Fibroblast of lung (primary cell): ENCODE data around the gene PHF20. TPM values are rescaled to one million over a fixed set of nuclear protein-coding genes. Genes with fewer than 3 reads are reported as not detected.

Source experiments
- DNase-seq, 2 donors: peaks; one replicate each; pipeline versions ENCODE4 v3.0.0 to v3.0.0-alpha.2; 2010; ENCODE audit warnings: low read depth in 2 of 2
- H2AFZ ChIP-seq: 2 replicates; pipeline ENCODE4 v1.5.1; 2012; ENCODE audit warnings: low read length, control low read depth, inconsistent platforms
- H3K27ac ChIP-seq: 2 replicates; pipeline ENCODE4 v1.5.1; 2011; ENCODE audit warnings: low read length, control low read depth; ENCODE audit not compliant: insufficient read depth
- H3K27me3 ChIP-seq: 2 replicates; pipeline ENCODE4 v1.5.1; 2011; ENCODE audit warnings: mild to moderate bottlenecking, low read length; ENCODE audit not compliant: control insufficient read depth, insufficient read depth
- H3K36me3 ChIP-seq: 2 replicates; pipeline ENCODE4 v1.5.1; 2011; ENCODE audit warnings: low read length; ENCODE audit not compliant: control insufficient read depth, insufficient read depth
- H3K4me1 ChIP-seq: 2 replicates; pipeline ENCODE4 v1.5.1; 2011; ENCODE audit warnings: low read length; ENCODE audit not compliant: control insufficient read depth, insufficient read depth; ENCODE audit errors: extremely low read depth
- H3K4me2 ChIP-seq: 2 replicates; pipeline ENCODE4 v1.5.1; 2011; ENCODE audit warnings: low read length, control low read depth; ENCODE audit not compliant: insufficient read depth; ENCODE audit errors: extremely low read depth
- H3K4me3 ChIP-seq, 4 experiments: fragments of 200-600 bp in 1 of 4; sonication (generic) in 1 of 4; replicated peaks in 1 of 4; 2 replicates each; pipeline ENCODE4 v1.5.1; 2011 to 2016; ENCODE audit warnings: low read length in 4 of 4, low read depth in 3 of 4, mild to moderate bottlenecking in 3 of 4, control low read depth in 2 of 4, inconsistent platforms in 1 of 4, mixed read lengths in 1 of 4; ENCODE audit not compliant: insufficient read depth in 1 of 4; ENCODE audit errors: control extremely low read depth in 1 of 4
- H3K79me2 ChIP-seq: 2 replicates; pipeline ENCODE4 v1.5.1; 2012; ENCODE audit warnings: mild to moderate bottlenecking, low read length, inconsistent platforms; ENCODE audit not compliant: control insufficient read depth, insufficient read depth
- H3K9ac ChIP-seq: 2 replicates; pipeline ENCODE4 v1.5.1; 2011; ENCODE audit warnings: mild to moderate bottlenecking, low read length, control low read depth; ENCODE audit not compliant: insufficient read depth
- H3K9me3 ChIP-seq: 2 replicates; pipeline ENCODE4 v1.5.1; 2012; ENCODE audit warnings: low read depth, low read length; ENCODE audit not compliant: control insufficient read depth, insufficient read depth
- H4K20me1 ChIP-seq: 2 replicates; pipeline ENCODE4 v1.5.1; 2011; ENCODE audit warnings: low read length; ENCODE audit not compliant: control insufficient read depth, insufficient read depth; ENCODE audit errors: extremely low read depth
- CTCF ChIP-seq, 2 donors: IDR thresholded peaks in 1 of 2; conservative IDR thresholded peaks in 1 of 2; 1 replicate in 1 of 2; 2 replicates in 1 of 2; pipeline ENCODE4 v1.5.1; 2011 to 2012; ENCODE audit warnings: low read length in 2 of 2, control low read depth in 1 of 2, inconsistent platforms in 1 of 2, low read depth in 1 of 2, mild to moderate bottlenecking in 1 of 2
- EZH2 ChIP-seq: IDR thresholded peaks from 2 replicates; pipeline ENCODE4 v1.5.1; 2012; ENCODE audit warnings: low read length, control low read depth, mild to moderate bottlenecking; ENCODE audit errors: missing control alignments
- polyA plus RNA-seq, 2 donors: library from polyadenylated mRNA; depleted of rRNA in 1 of 2; stranded (reverse) in 1 of 2; unstranded in 1 of 2; fragments of >200 nt; gene quantifications; 2 replicates each; pipeline ENCODE4 v1.2.1, GENCODE V29; 2011 to 2012; ENCODE audit warnings: missing spikeins in 1 of 2
- total RNA-seq: library from RNA; depleted of rRNA; stranded (reverse); fragments of >200 nt; gene quantifications from 2 replicates; pipeline ENCODE4 v1.2.1, GENCODE V29; 2014

Gene PHF20
- total and polyA plus RNA-seq, 2 donors (not counting 1 experiment from before 2014, with no cell fraction given) = 31.4 to 40.1 TPM

DNA sequence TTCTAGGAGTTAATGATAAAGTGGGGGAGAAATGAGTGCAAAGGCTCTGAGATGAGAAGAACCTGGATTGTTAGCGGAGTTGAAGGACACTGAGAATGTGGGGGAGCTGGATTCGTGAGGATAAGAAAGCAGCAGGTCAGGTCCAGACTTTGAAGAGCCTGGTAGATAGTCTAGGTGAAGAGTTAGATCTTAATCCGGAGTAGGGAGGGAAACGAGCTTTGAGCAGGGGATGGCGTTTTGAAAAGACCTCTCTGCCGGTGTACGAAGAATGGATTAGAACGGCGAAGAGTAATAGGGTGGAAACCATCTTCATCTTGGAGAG, 487 bp upstream of the PHF20 start:
- H3K27me3 ChIP-seq = no peaks in the 10 kb centered on the region
- peaks cover 33% of the 10 kb centered on the region for H3K79me2 ChIP-seq
- peak overlapping the region; percentile 15 for H2AFZ ChIP-seq
- no peak for TF ChIP-seq EZH2
- no peak for TF ChIP-seq CTCF (conservative IDR thresholded peaks at IDR 0.05 in 1 of 2, IDR thresholded peaks at IDR 0.05 in 1 of 2; ENCODE audit: low read depth in 1 of 2, low read length in 2 of 2)
- peak overlapping the region; percentile 71 for H3K27ac ChIP-seq
- no peak for DNase-seq
- no peak overlapping the region for H3K9ac ChIP-seq
- no peaks in the 10 kb centered on the region for H4K20me1 ChIP-seq
- H3K4me2 ChIP-seq = no peak overlapping the region
- H3K4me1 ChIP-seq = peaks cover 20% of the 10 kb centered on the region
- no peaks in the 10 kb centered on the region for H3K9me3 ChIP-seq
- peak overlapping the region in 2 of 4 experiments; percentile 25 to 30 for H3K4me3 ChIP-seq
- no peaks in the 10 kb centered on the region for H3K36me3 ChIP-seq

DNA sequence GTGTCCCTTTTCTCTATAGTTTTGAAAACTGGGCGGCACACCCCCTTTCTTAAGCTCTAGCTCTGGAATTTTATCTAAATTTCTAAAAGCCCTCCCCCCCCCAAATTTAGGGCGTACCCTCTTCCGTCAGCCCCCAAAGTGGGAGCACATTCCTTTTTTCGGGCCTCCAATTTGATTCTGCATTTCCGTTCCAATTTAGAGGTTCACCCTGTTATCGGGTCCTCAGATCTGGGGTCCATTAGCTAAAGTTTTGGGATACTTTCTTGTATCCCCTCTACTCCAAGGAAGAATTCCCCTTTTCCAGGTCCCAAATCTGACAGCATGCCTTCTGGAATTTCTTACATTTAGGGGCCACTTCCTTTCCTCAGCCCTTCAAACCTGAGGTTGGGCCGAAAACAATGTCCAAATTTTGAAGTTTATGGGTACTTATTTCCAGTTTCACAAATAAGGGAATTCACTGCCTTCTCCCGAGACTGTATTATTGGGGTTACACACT, 796 bp downstream of the PHF20 start:
- no peaks in the 10 kb centered on the region for H3K36me3 ChIP-seq
- H3K9me3 ChIP-seq = no peaks in the 10 kb centered on the region
- no peak overlapping the region for H2AFZ ChIP-seq
- peak overlapping the region; percentile 71 for H3K27ac ChIP-seq
- no peaks in the 10 kb centered on the region for H3K27me3 ChIP-seq
- TF ChIP-seq CTCF (conservative IDR thresholded peaks at IDR 0.05 in 1 of 2, IDR thresholded peaks at IDR 0.05 in 1 of 2; ENCODE audit: low read depth in 1 of 2, low read length in 2 of 2) = no peak
- TF ChIP-seq EZH2 = no peak
- peaks cover 17% of the 10 kb centered on the region for H3K4me1 ChIP-seq
- no peak for DNase-seq
- H4K20me1 ChIP-seq = no peaks in the 10 kb centered on the region
- peaks cover 46% of the 10 kb centered on the region for H3K79me2 ChIP-seq
- H3K9ac ChIP-seq = peak overlapping the region; percentile 86
- peak overlapping the region; percentile 74 to 97 (median 82) for H3K4me3 ChIP-seq
- H3K4me2 ChIP-seq = peak overlapping the region; percentile 68

GRCh38 chr20:35773154-35773751, 1.4 kb downstream of the PHF20 start:
- peak overlapping the region; percentile 74 to 97 (median 82) for H3K4me3 ChIP-seq
- H3K36me3 ChIP-seq = no peaks in the 10 kb centered on the region
- DNase-seq = peak in 1 of 2 donors; percentile 44
- H3K4me2 ChIP-seq = peak overlapping the region; percentile 68
- peaks cover 12% of the 10 kb centered on the region for H3K4me1 ChIP-seq
- H3K27me3 ChIP-seq = no peaks in the 10 kb centered on the region
- H3K9ac ChIP-seq = peak overlapping the region; percentile 86
- H3K9me3 ChIP-seq = no peaks in the 10 kb centered on the region
- peak overlapping the region; percentile 71 for H3K27ac ChIP-seq
- H4K20me1 ChIP-seq = no peaks in the 10 kb centered on the region
- no peak overlapping the region for H2AFZ ChIP-seq
- H3K79me2 ChIP-seq = peaks cover 50% of the 10 kb centered on the region
- TF ChIP-seq CTCF (conservative IDR thresholded peaks at IDR 0.05 in 1 of 2, IDR thresholded peaks at IDR 0.05 in 1 of 2; ENCODE audit: low read depth in 1 of 2, low read length in 2 of 2) (no peak), EZH2 (no peak)
